Adrenal gland (tissue), 12 donors: ENCODE measurements around the gene ZNF488. TPM values are rescaled to one million over a fixed set of nuclear protein-coding genes. Genes with fewer than 3 reads are reported as not detected.
A peak's percentile ranks its signal among the peaks of the same experiment; 100 is the strongest.

Source experiments
- DNase-seq, 7 donors: peaks; one replicate each; pipeline ENCODE4 v3.0.0-alpha.2; 2019 to 2020
- H3K27ac ChIP-seq, 5 donors: fragments of 200-600 bp; sonication (generic) in 4 of 5; 1 replicate in 3 of 5; 2 replicates in 2 of 5; pipeline versions ENCODE4 v1.5.1 to v1.8.0; 2016 to 2020; ENCODE audit warnings: mild to moderate bottlenecking in 1 of 5
- H3K27me3 ChIP-seq: fragments of 200-600 bp; 2 replicates; pipeline ENCODE4 v1.8.0; 2021
- H3K36me3 ChIP-seq, 2 donors: fragments of 200-600 bp; replicated peaks in 1 of 2; 1 replicate in 1 of 2; 2 replicates in 1 of 2; pipeline versions ENCODE4 v1.5.1 to v1.8.0; 2018 to 2022
- H3K4me1 ChIP-seq, 2 donors: fragments of 200-600 bp; replicated peaks in 1 of 2; 1 replicate in 1 of 2; 2 replicates in 1 of 2; pipeline versions ENCODE4 v1.5.1 to v1.8.0; 2018 to 2021
- H3K4me3 ChIP-seq, 4 donors: fragments of 200-600 bp; sonication (generic) in 3 of 4; one replicate each; pipeline ENCODE4 v1.5.1; 2016 to 2018
- H3K9me3 ChIP-seq, 3 donors: fragments of 200-600 bp; sonication (generic) in 1 of 3; replicated peaks in 1 of 3; 1 replicate in 2 of 3; 2 replicates in 1 of 3; pipeline versions ENCODE4 v1.5.1 to v1.8.0; 2016 to 2021
- CTCF ChIP-seq, 6 experiments: fragments of 450-650 bp in 4 of 6; fragments of 200-600 bp in 2 of 6; sonication (generic) in 1 of 6; IDR thresholded peaks; 1 replicate in 5 of 6; 2 replicates in 1 of 6; pipeline versions ENCODE4 v1.5.1 to v1.8.0; 2016 to 2021; ENCODE audit warnings: antibody characterized with exemption in 6 of 6, mild to moderate bottlenecking in 2 of 6, moderate library complexity in 1 of 6
- POLR2A ChIP-seq, 2 donors: fragments of 450-650 bp; IDR thresholded peaks; one replicate each; pipeline ENCODE4 v1.6.1; 2017; ENCODE audit warnings: antibody characterized with exemption in 2 of 2, mild to moderate bottlenecking in 2 of 2, moderate library complexity in 1 of 2
- WGBS, 4 donors: extraction: QIAGEN DNeasy Blood & Tissue Kit in 2 of 4; methylation state at CpG; one replicate each; pipeline versions ENCODE4 v1.1.5 to v1.1.7; 2013 to 2017; 5-methylcytosine and 5-hydroxymethylcytosine counted together
- intact Hi-C, 2 donors: fragments of 100-400 bp; cut with DNase I; formaldehyde crosslinking; loops; one replicate each; pipeline versions ENCODE4 v1.14.1 to v1.15.0; 2022 to 2023
- polyA plus RNA-seq, 3 donors: library from polyadenylated mRNA; stranded (reverse); fragments of 200-250 nt in 2 of 3; fragments of 350-450 nt in 1 of 3; fragmentation: Illumina TruSeq in 1 of 3; extraction: RNeasy Lipid Tissue Mini Kit (QIAGEN cat#74804) in 1 of 3; gene quantifications; one replicate each; pipeline ENCODE4 v1.2.3, GENCODE V29; 2013 to 2014
- total RNA-seq, 9 donors: library from RNA; depleted of rRNA in 4 of 9; stranded (reverse); fragments of >200 nt in 4 of 9; fragments of 120-200 nt in 1 of 9; fragmentation: NEBNext Ultra II Directional in 1 of 9; extraction: Animal tissue kit (Norgen Biotek cat#: 25700) in 1 of 9; gene quantifications; one replicate each; pipeline versions ENCODE4 v1.1.0 to v1.2.4, GENCODE V29; 2013 to 2023
- donor health status: healthy with polysubstance abuse.
- donor health status: Bipolar disorder and iron deficiency.
- donor health status: DM: yes; HTN: yes; CAD: no.
- donor health status: DM: no; HTN: no; CAD: no.
- donor health status: DM: no; HTN: no; CAD: no.
- donor health status: DM: yes; HTN: yes; CAD: no.

The ZNF488 gene
- total and polyA plus RNA-seq, 12 donors: 0.03 to 0.20 (median 0.11) TPM; not detected in 3

- H3K27ac ChIP-seq: no peak overlapping the region
- H3K4me3 ChIP-seq: no peak overlapping the region
- H3K36me3 ChIP-seq: no peaks in the 10 kb centered on the region
- peak in 3 of 7 donors; percentile 1 to 15 (median 12) for DNase-seq
- H3K4me1 ChIP-seq: no peaks in the 10 kb centered on the region
- TF ChIP-seq CTCF (IDR thresholded peaks at IDR 0.05): no peak
- TF ChIP-seq POLR2A (IDR thresholded peaks at IDR 0.05): no peak
- intact Hi-C loops: no loop called here
- H3K9me3 ChIP-seq: no peaks in the 10 kb centered on the region
- peaks cover 5% of the 10 kb centered on the region for H3K27me3 ChIP-seq
- 84 to 90% (median 87%) methylated on average over 7 of the region's 7 CpGs for WGBS, 4 donors
Observed at GRCh38 chr10:47371629-47372485, 12.2 kb downstream of the ZNF488 start.

GRCh38 chr10:47370878-47371277 lies 13.2 kb downstream of the ZNF488 start:
- peak in 1 of 7 donors; percentile 11 for DNase-seq
- WGBS, 4 donors: 91 to 96% (median 94%) methylated on average over 7 of the region's 7 CpGs
- Histone ChIP-seq H3K4me1 (no peaks in the 10 kb centered on the region), H3K36me3 (no peaks in the 10 kb centered on the region), H3K27ac (no peak overlapping the region), H3K9me3 (no peaks in the 10 kb centered on the region), H3K27me3 (no peaks in the 10 kb centered on the region), H3K4me3 (no peak overlapping the region)
- TF ChIP-seq CTCF (IDR thresholded peaks at IDR 0.05): no peak
- no peak for TF ChIP-seq POLR2A (IDR thresholded peaks at IDR 0.05)
- intact Hi-C loops: no loop called here

GRCh38 chr10:47370015-47370767 lies 13.9 kb downstream of the ZNF488 start:
- no peak for TF ChIP-seq POLR2A (IDR thresholded peaks at IDR 0.05)
- TF ChIP-seq CTCF (IDR thresholded peaks at IDR 0.05): no peak
- no peaks in the 10 kb centered on the region for H3K4me1 ChIP-seq
- H3K9me3 ChIP-seq: no peaks in the 10 kb centered on the region
- intact Hi-C loops: no loop called here
- H3K36me3 ChIP-seq: no peaks in the 10 kb centered on the region
- 94 to 97% (median 94%) methylated on average over 9 to 11 of the region's 11 CpGs for WGBS, 4 donors
- no peak overlapping the region for H3K4me3 ChIP-seq
- DNase-seq: peak in 1 of 7 donors; percentile 17
- H3K27ac ChIP-seq: no peak overlapping the region
- no peaks in the 10 kb centered on the region for H3K27me3 ChIP-seq

- TF ChIP-seq CTCF (IDR thresholded peaks at IDR 0.05) (no peak), POLR2A (IDR thresholded peaks at IDR 0.05) (no peak)
- Histone ChIP-seq H3K36me3 (no peaks in the 10 kb centered on the region), H3K4me1 (no peaks in the 10 kb centered on the region), H3K27me3 (no peaks in the 10 kb centered on the region), H3K27ac (no peak overlapping the region), H3K4me3 (no peak overlapping the region), H3K9me3 (no peaks in the 10 kb centered on the region)
- peak in 1 of 7 donors; percentile 21 for DNase-seq
- WGBS, 4 donors: 68 to 79% (median 75%) methylated on average over 9 of the region's 9 CpGs
- intact Hi-C loops: loop anchor here in 1 of 2 donors (10.0 kb wide), 1 partner anchor 85 kb away; no protein-coding TSS in a partner anchor
Observed at GRCh38 chr10:47369251-47369894, 14.7 kb downstream of the ZNF488 start.
